RWPE1 (cell line): Measurements from ENCODE around the gene FAM151A.
"Not testable (repeated sequence)": the region's sequence is repeated elsewhere in the genome, so short reads cannot be mapped to it uniquely, and the experiment has no call there.

Experiments
- CTCF ChIA-PET: fragments of 350-600 bp; sonication (Branson Sonifier 250); formaldehyde crosslinking; extraction: SDS; loops from one replicate; lab custom pipeline; 2021; lab: Yijun Ruan, JAX
- POLR2A ChIA-PET: fragments of 400-600 bp; formaldehyde crosslinking; extraction: SDS; loops from one replicate; lab custom pipeline; 2020; ENCODE audit warnings: antibody characterized with exemption; ENCODE audit not compliant: low non-redundant PET; lab: Yijun Ruan, JAX
- DNase-seq: peaks from one replicate; pipeline ENCODE4 v3.0.0; 2012; ENCODE audit warnings: low spot score
- H3K27ac ChIP-seq: fragments of 450-650 bp; 2 replicates; pipeline ENCODE4 v1.5.1; 2017
- TF ChIP-seq, protein P1 (sequence below): fragments of 450-650 bp; conservative IDR thresholded peaks from 2 replicates; pipeline ENCODE4 v1.5.1; 2017; ENCODE audit warnings: low read depth, mild to moderate bottlenecking

FAM151A gene

GRCh38 chr1:54640863-54641836 is 17.8 kb upstream of the FAM151A start, which contains the start of gene MROH7:
MROH7 (plus strand) TSS chr1:54641786; CDS start chr1:54652927, 11,141 bp downstream.
- CTCF ChIA-PET, result interaction anchor here (0.6 to 0.7 kb wide), 2 partner anchors 443 to 1025 kb away, joined by 3 read pairs; no protein-coding TSS in a partner anchor
- TF ChIP-seq, protein P1, sequence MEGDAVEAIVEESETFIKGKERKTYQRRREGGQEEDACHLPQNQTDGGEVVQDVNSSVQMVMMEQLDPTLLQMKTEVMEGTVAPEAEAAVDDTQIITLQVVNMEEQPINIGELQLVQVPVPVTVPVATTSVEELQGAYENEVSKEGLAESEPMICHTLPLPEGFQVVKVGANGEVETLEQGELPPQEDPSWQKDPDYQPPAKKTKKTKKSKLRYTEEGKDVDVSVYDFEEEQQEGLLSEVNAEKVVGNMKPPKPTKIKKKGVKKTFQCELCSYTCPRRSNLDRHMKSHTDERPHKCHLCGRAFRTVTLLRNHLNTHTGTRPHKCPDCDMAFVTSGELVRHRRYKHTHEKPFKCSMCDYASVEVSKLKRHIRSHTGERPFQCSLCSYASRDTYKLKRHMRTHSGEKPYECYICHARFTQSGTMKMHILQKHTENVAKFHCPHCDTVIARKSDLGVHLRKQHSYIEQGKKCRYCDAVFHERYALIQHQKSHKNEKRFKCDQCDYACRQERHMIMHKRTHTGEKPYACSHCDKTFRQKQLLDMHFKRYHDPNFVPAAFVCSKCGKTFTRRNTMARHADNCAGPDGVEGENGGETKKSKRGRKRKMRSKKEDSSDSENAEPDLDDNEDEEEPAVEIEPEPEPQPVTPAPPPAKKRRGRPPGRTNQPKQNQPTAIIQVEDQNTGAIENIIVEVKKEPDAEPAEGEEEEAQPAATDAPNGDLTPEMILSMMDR, result no peak
- DNase-seq, result no peak
- POLR2A ChIA-PET, result no interaction called here
- H3K27ac ChIP-seq, result no peak within 1 kb of the TSS

GRCh38 chr1:54640361-54640760 is 17.0 kb upstream of the FAM151A start:
- POLR2A ChIA-PET, result no interaction called here
- CTCF ChIA-PET, result interaction anchor here (0.6 to 0.7 kb wide), 2 partner anchors 443 to 1024 kb away, joined by 3 read pairs; no protein-coding TSS in a partner anchor

DNA sequence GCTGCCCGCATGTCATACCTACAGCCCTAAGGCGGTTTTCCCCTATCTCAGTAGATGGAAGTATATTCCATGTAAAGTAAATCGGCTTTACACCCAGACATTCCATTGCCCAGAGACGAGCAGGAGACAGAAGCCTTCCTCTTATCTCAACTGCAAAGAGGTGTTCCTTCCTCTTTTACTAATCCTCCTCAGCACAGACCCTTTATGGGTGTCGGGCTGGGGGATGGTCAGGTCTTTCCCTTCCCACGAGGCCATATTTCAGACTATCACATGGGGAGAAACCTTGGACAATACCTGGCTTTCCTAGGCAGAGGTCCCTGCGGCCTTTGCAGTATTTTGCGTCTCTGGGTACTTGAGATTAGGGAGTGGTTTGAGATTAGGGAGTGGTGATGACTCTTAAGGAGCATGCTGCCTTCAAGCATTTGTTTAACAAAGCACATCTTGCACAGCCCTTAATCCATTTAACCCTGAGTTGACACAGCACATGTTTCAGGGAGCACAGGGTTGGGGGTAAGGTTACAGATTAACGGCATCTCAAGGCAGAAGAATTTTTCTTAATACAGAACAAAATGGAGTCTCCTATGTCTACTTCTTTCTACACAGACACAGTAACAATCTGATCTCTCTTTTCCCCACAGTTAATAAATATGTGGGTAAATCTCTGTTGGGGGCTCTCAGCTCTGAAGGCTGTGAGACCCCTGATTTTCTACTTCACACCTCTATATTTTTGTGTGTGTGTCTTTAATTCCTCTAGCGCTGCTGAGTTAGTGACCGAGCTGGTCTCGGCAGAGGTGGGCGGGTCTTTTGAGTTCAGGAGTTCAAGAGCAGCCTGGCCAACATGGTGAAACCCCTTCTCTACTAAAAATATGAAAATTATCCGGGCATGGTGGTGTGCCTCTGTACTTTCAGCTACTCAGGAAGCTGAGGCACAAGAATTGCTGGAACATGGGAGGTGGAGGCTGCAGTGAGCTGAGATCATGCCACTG is 13.4 kb upstream of the FAM151A start:
- POLR2A ChIA-PET, CTCF ChIA-PET, DNase-seq, H3K27ac ChIP-seq: not testable (repeated sequence)

More at GRCh38 chr1:54640361-54640760, 17.0 kb upstream of the FAM151A start:
- H3K27ac ChIP-seq, result no peak overlapping the region
- DNase-seq, result no peak
- TF ChIP-seq, protein P1, result no peak

DNA sequence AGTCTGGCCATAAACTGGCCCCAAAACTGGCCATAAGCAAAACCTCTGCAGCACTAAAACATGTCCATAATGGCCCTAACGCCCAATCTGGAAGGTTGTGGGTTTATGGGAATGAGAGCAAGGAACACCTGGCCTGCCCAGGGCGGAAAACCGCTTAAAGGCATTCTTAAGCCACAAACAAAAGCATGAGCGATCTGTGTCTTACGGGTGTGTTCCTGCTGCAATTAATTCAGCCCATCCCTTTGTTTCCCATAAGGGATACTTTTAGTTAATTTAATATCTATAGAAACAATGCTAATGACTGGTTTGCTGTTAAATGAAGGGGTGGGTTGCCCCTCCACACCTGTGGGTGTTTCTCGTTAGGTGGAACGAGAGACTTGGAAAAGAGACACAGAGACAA is 12.5 kb upstream of the FAM151A start:
- POLR2A ChIA-PET, CTCF ChIA-PET: not testable (repeated sequence)

GRCh38 chr1:54627196-54627595 is 3.9 kb upstream of the FAM151A start:
- POLR2A ChIA-PET, result no interaction called here
- TF ChIP-seq, protein P1, result no peak
- no peak overlapping the region for H3K27ac ChIP-seq
- no peak for DNase-seq
- CTCF ChIA-PET, result no interaction called here

More for the DNA sequence above, 12.5 kb upstream of the FAM151A start:
- DNase-seq, H3K27ac ChIP-seq: not testable (repeated sequence)

- no peak for DNase-seq
- TF ChIP-seq, protein P1, result no peak
- ChIA-PET POLR2A (no interaction called here), CTCF (no interaction called here)
- H3K27ac ChIP-seq, result no peak overlapping the region
These were observed 1.4 kb upstream of the FAM151A start for GRCh38 chr1:54624466-54625464.
